HEK293 (cell line): ENCODE measurements around the gene ABLIM2.

Source experiments
- CTCF ChIA-PET: fragments of 350-600 bp; formaldehyde crosslinking; extraction: SDS; loops from one replicate; lab custom pipeline; 2021; ENCODE audit warnings: antibody characterized with exemption; lab: Yijun Ruan, JAX
- POLR2A ChIA-PET: fragments of 300-600 bp; formaldehyde crosslinking; extraction: SDS; loops from one replicate; lab custom pipeline; 2020; ENCODE audit warnings: antibody characterized with exemption, inconsistent platforms; lab: Yijun Ruan, JAX
- H3K27ac ChIP-seq: fragments of 200-500 bp; sonication (Bioruptor generic); 2 replicates; pipeline ENCODE4 v1.5.1; 2014; ENCODE audit warnings: low read depth, low read length, control low read depth, inconsistent platforms; ENCODE audit errors: extremely low read depth
- H3K36me3 ChIP-seq, 2 experiments: fragments of 200-500 bp in 1 of 2; sonication (Bioruptor generic) in 1 of 2; 1 replicate in 1 of 2; 2 replicates in 1 of 2; pipeline ENCODE4 v1.5.1; 2014 to 2017; ENCODE audit warnings: inconsistent platforms in 2 of 2, low read length in 2 of 2; ENCODE audit not compliant: control insufficient read depth in 2 of 2, insufficient read depth in 1 of 2
- H3K4me1 ChIP-seq: fragments of 200-500 bp; sonication (Bioruptor generic); 2 replicates; pipeline ENCODE4 v1.5.1; 2014; ENCODE audit warnings: mild to moderate bottlenecking, low read length, inconsistent platforms; ENCODE audit not compliant: control insufficient read depth, insufficient read depth
- H3K4me3 ChIP-seq: 2 replicates; pipeline ENCODE4 v1.5.1; 2011; ENCODE audit warnings: low read depth, mild to moderate bottlenecking, control low read depth, low read length, moderate library complexity
- H3K9me3 ChIP-seq: fragments of 200-500 bp; sonication (Bioruptor generic); 2 replicates; pipeline ENCODE4 v1.5.1; 2014; ENCODE audit warnings: low read depth, low read length, inconsistent platforms; ENCODE audit not compliant: control insufficient read depth, insufficient read depth
- MYNN ChIP-seq: fragments of 450-650 bp; formaldehyde crosslinking; IDR thresholded peaks from 2 replicates; pipeline ENCODE4 v1.5.1; 2016; ENCODE audit warnings: missing biosample characterization, missing genetic modification characterization, borderline replicate concordance
- TCF7L2 ChIP-seq: IDR thresholded peaks from 2 replicates; pipeline ENCODE4 v1.6.1; 2011; ENCODE audit warnings: low read depth, mild to moderate bottlenecking, inconsistent platforms, low read length, moderate library complexity, borderline replicate concordance
- YY1 ChIP-seq: fragments of 450-650 bp; formaldehyde crosslinking; IDR thresholded peaks from 2 replicates; pipeline ENCODE4 v1.5.1; 2018; ENCODE audit warnings: missing biosample characterization, missing genetic modification characterization
- YY2 ChIP-seq: fragments of 450-650 bp; formaldehyde crosslinking; IDR thresholded peaks from 2 replicates; pipeline ENCODE4 v1.5.1; 2016; ENCODE audit warnings: missing biosample characterization, missing genetic modification characterization
- ZNF121 ChIP-seq: fragments of 450-650 bp; formaldehyde crosslinking; IDR thresholded peaks from 2 replicates; pipeline ENCODE4 v1.5.1; 2016; ENCODE audit warnings: missing biosample characterization, missing genetic modification characterization
- ZNF132 ChIP-seq: fragments of 450-650 bp; formaldehyde crosslinking; IDR thresholded peaks from 2 replicates; pipeline ENCODE4 v1.5.1; 2017; ENCODE audit warnings: missing biosample characterization, missing genetic modification characterization, borderline replicate concordance
- ZNF138 ChIP-seq: fragments of 450-650 bp; formaldehyde crosslinking; IDR thresholded peaks from 2 replicates; pipeline ENCODE4 v1.5.1; 2016; ENCODE audit warnings: missing biosample characterization, missing genetic modification characterization, borderline replicate concordance
- ZNF19 ChIP-seq: fragments of 450-650 bp; formaldehyde crosslinking; IDR thresholded peaks from 2 replicates; pipeline ENCODE4; 2016; ENCODE audit warnings: missing biosample characterization, missing genetic modification characterization, low read depth
- ZNF221 ChIP-seq: fragments of 450-650 bp; formaldehyde crosslinking; IDR thresholded peaks from 2 replicates; pipeline ENCODE4 v1.5.1; 2017; ENCODE audit warnings: missing biosample characterization, missing genetic modification characterization, borderline replicate concordance
- ZNF248 ChIP-seq: fragments of 450-650 bp; formaldehyde crosslinking; IDR thresholded peaks from 2 replicates; pipeline ENCODE4 v1.5.1; 2017; ENCODE audit warnings: missing biosample characterization, missing genetic modification characterization
- ZNF341 ChIP-seq: fragments of 450-650 bp; formaldehyde crosslinking; IDR thresholded peaks from 2 replicates; pipeline ENCODE4; 2016; ENCODE audit warnings: low read depth, missing biosample characterization, missing genetic modification characterization
- ZNF391 ChIP-seq: fragments of 450-650 bp; formaldehyde crosslinking; IDR thresholded peaks from 2 replicates; pipeline ENCODE4 v1.5.1; 2016; ENCODE audit warnings: low read depth, missing biosample characterization, missing genetic modification characterization, borderline replicate concordance
- ZNF473 ChIP-seq: fragments of 450-650 bp; formaldehyde crosslinking; IDR thresholded peaks from 2 replicates; pipeline ENCODE4 v1.5.1; 2017; ENCODE audit warnings: missing biosample characterization, missing genetic modification characterization
- ZNF610 ChIP-seq: fragments of 450-650 bp; formaldehyde crosslinking; IDR thresholded peaks from 2 replicates; pipeline ENCODE4 v1.5.1; 2016; ENCODE audit warnings: missing biosample characterization, missing genetic modification characterization, borderline replicate concordance
- ZNF629 ChIP-seq: fragments of 450-650 bp; formaldehyde crosslinking; IDR thresholded peaks from 2 replicates; pipeline ENCODE4 v1.5.1; 2017; ENCODE audit warnings: missing biosample characterization, missing genetic modification characterization
- ZNF660 ChIP-seq: fragments of 450-650 bp; IDR thresholded peaks from 2 replicates; pipeline ENCODE4 v1.5.1; 2018; ENCODE audit warnings: missing biosample characterization, mild to moderate bottlenecking, missing genetic modification characterization
- ZNF837 ChIP-seq: fragments of 450-650 bp; formaldehyde crosslinking; IDR thresholded peaks from 2 replicates; pipeline ENCODE4 v1.5.1; 2016; ENCODE audit warnings: missing biosample characterization, missing genetic modification characterization
- ZXDB ChIP-seq: fragments of 450-650 bp; formaldehyde crosslinking; IDR thresholded peaks from 2 replicates; pipeline ENCODE4 v1.5.1; 2016; ENCODE audit warnings: missing biosample characterization, missing genetic modification characterization
- TF ChIP-seq, protein P1 (sequence below): fragments of 450-650 bp; formaldehyde crosslinking; IDR thresholded peaks from 2 replicates; pipeline ENCODE4 v1.5.1; 2016; ENCODE audit warnings: missing biosample characterization, missing genetic modification characterization
- TF ChIP-seq, protein P2 (sequence below): fragments of 450-650 bp; formaldehyde crosslinking; IDR thresholded peaks from 2 replicates; pipeline ENCODE4 v1.5.1; 2016; ENCODE audit warnings: missing biosample characterization, missing genetic modification characterization
- TF ChIP-seq, protein P3 (sequence below): fragments of 450-650 bp; formaldehyde crosslinking; IDR thresholded peaks from 2 replicates; pipeline ENCODE4 v1.5.1; 2016; ENCODE audit warnings: missing biosample characterization, missing genetic modification characterization
- TF ChIP-seq, protein P4 (sequence below): fragments of 450-650 bp; formaldehyde crosslinking; IDR thresholded peaks from 2 replicates; pipeline ENCODE4 v1.5.1; 2016; ENCODE audit warnings: missing biosample characterization, missing genetic modification characterization
- TF ChIP-seq, protein P5 (sequence below): fragments of 450-650 bp; formaldehyde crosslinking; IDR thresholded peaks from 2 replicates; pipeline ENCODE4 v1.5.1; 2017; ENCODE audit warnings: missing biosample characterization, missing genetic modification characterization
- TF ChIP-seq, protein P6 (sequence below): fragments of 450-650 bp; formaldehyde crosslinking; IDR thresholded peaks from 2 replicates; pipeline ENCODE4 v1.5.1; 2017; ENCODE audit warnings: missing biosample characterization, missing genetic modification characterization

The ABLIM2 gene

DNA sequence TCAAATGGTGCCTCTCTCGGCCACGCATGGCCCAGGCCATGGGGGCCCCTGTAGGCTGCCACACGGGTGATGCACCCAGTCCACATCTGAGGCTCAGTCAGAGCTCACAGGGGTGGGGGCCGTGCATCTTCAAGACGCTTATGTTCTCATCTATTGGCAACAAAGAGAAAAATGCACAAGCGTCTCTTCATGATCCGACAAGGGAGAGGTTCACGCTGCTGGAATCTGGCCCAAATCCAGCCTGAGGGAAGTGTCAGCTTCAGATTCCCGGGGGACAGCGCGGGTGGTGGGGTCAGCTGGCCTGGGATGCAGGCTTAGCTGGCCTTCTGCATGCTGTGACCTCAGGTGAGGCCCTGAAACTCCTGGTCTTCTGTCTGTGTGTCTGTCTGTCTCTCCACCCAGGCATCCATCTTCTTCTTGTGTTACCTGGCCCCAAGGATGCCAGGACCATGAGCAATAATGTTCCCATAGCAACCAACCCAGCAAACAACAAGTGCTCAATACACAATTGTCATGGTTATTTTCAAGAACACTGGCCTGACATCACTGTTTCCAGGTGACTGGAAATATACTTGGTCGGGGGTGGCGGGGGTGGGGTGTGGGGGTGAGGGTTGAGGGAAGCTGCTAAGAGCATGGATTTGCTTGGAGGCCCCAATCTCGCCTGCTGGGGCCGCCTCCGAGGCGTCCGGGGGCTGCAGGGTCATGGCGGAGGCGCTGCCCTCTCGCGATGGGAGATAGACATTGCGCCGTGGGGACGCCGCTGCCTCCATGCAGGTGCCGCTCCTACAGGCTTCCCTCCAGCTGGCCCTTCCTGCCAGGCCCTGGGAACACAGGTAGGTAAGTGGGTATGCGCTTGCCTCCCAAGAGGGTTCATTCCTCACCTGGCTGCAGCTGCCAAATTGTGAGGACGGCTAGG, 48.3 kb downstream of the ABLIM2 start (continued):
- TF ChIP-seq, protein P1, sequence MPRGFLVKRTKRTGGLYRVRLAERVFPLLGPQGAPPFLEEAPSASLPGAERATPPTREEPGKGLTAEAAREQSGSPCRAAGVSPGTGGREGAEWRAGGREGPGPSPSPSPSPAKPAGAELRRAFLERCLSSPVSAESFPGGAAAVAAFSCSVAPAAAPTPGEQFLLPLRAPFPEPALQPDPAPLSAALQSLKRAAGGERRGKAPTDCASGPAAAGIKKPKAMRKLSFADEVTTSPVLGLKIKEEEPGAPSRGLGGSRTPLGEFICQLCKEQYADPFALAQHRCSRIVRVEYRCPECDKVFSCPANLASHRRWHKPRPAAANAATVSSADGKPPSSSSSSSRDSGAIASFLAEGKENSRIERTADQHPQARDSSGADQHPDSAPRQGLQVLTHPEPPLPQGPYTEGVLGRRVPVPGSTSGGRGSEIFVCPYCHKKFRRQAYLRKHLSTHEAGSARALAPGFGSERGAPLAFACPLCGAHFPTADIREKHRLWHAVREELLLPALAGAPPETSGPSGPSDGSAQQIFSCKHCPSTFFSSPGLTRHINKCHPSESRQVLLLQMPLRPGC (tag by site-specific recombination): no peak
- TF ChIP-seq ZNF132 (no peak), ZNF341 (tag by site-specific recombination) (no peak), YY1 (tag by site-specific recombination) (no peak), ZNF221 (no peak), ZNF610 (tag by site-specific recombination) (no peak), ZNF19 (no peak), ZNF660 (tag by site-specific recombination) (no peak), ZNF391 (tag by site-specific recombination) (no peak)
- TF ChIP-seq, protein P2, sequence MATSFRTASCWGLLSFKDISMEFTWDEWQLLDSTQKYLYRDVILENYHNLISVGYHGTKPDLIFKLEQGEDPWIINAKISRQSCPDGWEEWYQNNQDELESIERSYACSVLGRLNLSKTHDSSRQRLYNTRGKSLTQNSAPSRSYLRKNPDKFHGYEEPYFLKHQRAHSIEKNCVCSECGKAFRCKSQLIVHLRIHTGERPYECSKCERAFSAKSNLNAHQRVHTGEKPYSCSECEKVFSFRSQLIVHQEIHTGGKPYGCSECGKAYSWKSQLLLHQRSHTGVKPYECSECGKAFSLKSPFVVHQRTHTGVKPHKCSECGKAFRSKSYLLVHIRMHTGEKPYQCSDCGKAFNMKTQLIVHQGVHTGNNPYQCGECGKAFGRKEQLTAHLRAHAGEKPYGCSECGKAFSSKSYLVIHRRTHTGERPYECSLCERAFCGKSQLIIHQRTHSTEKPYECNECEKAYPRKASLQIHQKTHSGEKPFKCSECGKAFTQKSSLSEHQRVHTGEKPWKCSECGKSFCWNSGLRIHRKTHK (tag by site-specific recombination): no peak
- TF ChIP-seq, protein P3, sequence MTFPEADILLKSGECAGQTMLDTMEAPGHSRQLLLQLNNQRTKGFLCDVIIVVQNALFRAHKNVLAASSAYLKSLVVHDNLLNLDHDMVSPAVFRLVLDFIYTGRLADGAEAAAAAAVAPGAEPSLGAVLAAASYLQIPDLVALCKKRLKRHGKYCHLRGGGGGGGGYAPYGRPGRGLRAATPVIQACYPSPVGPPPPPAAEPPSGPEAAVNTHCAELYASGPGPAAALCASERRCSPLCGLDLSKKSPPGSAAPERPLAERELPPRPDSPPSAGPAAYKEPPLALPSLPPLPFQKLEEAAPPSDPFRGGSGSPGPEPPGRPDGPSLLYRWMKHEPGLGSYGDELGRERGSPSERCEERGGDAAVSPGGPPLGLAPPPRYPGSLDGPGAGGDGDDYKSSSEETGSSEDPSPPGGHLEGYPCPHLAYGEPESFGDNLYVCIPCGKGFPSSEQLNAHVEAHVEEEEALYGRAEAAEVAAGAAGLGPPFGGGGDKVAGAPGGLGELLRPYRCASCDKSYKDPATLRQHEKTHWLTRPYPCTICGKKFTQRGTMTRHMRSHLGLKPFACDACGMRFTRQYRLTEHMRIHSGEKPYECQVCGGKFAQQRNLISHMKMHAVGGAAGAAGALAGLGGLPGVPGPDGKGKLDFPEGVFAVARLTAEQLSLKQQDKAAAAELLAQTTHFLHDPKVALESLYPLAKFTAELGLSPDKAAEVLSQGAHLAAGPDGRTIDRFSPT (tag by site-specific recombination): no peak
- TF ChIP-seq, all 188 proteins: peak for 0

DNA sequence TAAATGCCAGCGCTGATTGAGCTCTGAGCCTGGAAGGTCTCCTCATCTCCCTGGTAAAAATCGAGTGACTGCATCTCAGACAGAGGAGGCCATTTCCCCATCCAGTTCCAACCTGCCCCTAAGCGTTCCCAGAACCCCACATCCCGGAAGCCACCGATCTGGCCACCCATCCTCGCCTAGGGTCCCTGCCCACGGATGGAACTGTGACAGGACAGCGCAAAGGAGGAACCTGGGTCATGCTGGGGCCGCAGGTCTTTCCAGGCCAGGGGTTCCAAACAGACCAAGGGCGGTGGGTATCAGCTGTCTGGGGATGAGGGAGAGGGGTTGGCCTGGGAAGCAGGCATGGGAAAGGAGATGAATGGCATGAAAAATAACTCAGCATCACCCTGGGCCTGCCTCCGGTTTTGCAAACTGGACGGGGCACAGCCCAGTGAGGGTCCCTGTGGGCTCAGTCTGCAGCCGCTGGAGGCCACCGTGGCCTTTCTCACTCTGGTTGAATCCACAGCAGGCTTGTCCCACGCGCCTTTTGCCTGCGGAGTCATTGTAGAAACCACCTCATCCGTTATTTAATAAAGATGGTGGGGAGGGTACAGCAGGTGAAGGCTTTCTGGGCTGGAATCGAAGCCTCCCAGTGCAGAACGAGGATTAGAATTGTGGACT, 49.1 kb downstream of the ABLIM2 start:
- ChIA-PET POLR2A (no interaction called here), CTCF (no interaction called here)
- H3K27ac ChIP-seq: no peak overlapping the region
- no peaks in the 10 kb centered on the region for H3K9me3 ChIP-seq
- H3K4me1 ChIP-seq: no peaks in the 10 kb centered on the region
- H3K4me3 ChIP-seq: no peak overlapping the region
- H3K36me3 ChIP-seq: no peaks in the 10 kb centered on the region
- TF ChIP-seq MYNN (tag by site-specific recombination) (no peak), YY2 (no peak), TCF7L2 (no peak), ZNF629 (tag by site-specific recombination) (no peak), ZNF121 (no peak), ZXDB (tag by site-specific recombination) (no peak), ZNF473 (tag by site-specific recombination) (no peak), ZNF138 (tag by site-specific recombination) (no peak), ZNF837 (tag by site-specific recombination) (no peak), ZNF248 (no peak)
- TF ChIP-seq, protein P4, sequence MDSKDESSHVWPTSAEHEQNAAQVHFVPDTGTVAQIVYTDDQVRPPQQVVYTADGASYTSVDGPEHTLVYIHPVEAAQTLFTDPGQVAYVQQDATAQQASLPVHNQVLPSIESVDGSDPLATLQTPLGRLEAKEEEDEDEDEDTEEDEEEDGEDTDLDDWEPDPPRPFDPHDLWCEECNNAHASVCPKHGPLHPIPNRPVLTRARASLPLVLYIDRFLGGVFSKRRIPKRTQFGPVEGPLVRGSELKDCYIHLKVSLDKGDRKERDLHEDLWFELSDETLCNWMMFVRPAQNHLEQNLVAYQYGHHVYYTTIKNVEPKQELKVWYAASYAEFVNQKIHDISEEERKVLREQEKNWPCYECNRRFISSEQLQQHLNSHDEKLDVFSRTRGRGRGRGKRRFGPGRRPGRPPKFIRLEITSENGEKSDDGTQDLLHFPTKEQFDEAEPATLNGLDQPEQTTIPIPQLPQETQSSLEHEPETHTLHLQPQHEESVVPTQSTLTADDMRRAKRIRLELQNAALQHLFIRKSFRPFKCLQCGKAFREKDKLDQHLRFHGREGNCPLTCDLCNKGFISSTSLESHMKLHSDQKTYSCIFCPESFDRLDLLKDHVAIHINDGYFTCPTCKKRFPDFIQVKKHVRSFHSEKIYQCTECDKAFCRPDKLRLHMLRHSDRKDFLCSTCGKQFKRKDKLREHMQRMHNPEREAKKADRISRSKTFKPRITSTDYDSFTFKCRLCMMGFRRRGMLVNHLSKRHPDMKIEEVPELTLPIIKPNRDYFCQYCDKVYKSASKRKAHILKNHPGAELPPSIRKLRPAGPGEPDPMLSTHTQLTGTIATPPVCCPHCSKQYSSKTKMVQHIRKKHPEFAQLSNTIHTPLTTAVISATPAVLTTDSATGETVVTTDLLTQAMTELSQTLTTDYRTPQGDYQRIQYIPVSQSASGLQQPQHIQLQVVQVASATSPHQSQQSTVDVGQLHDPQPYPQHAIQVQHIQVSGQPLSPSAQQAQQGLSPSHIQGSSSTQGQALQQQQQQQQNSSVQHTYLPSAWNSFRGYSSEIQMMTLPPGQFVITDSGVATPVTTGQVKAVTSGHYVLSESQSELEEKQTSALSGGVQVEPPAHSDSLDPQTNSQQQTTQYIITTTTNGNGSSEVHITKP (tag by site-specific recombination): no peak
- TF ChIP-seq, protein P5, sequence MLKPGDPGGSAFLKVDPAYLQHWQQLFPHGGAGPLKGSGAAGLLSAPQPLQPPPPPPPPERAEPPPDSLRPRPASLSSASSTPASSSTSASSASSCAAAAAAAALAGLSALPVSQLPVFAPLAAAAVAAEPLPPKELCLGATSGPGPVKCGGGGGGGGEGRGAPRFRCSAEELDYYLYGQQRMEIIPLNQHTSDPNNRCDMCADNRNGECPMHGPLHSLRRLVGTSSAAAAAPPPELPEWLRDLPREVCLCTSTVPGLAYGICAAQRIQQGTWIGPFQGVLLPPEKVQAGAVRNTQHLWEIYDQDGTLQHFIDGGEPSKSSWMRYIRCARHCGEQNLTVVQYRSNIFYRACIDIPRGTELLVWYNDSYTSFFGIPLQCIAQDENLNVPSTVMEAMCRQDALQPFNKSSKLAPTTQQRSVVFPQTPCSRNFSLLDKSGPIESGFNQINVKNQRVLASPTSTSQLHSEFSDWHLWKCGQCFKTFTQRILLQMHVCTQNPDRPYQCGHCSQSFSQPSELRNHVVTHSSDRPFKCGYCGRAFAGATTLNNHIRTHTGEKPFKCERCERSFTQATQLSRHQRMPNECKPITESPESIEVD (tag by site-specific recombination): no peak
- TF ChIP-seq, protein P6, sequence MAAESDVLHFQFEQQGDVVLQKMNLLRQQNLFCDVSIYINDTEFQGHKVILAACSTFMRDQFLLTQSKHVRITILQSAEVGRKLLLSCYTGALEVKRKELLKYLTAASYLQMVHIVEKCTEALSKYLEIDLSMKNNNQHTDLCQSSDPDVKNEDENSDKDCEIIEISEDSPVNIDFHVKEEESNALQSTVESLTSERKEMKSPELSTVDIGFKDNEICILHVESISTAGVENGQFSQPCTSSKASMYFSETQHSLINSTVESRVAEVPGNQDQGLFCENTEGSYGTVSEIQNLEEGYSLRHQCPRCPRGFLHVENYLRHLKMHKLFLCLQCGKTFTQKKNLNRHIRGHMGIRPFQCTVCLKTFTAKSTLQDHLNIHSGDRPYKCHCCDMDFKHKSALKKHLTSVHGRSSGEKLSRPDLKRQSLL (tag by site-specific recombination): no peak
